K562 (cell line): ENCODE measurements around the gene IRS1. TPM values are rescaled to one million over a fixed set of nuclear protein-coding genes. Genes with fewer than 3 reads are reported as not detected.
A peak's percentile ranks its signal among the peaks of the same experiment; 100 is the strongest.

Experiments used
- E2F3 ChIP-seq: fragments of 250-450 bp; sonication (Bioruptor Pico); IDR thresholded peaks from 2 replicates; pipeline ENCODE4 v1.4.0; 2020; ENCODE audit warnings: mild to moderate bottlenecking
- EP300 ChIP-seq: IDR thresholded peaks from 2 replicates; pipeline ENCODE4 v1.6.1; 2012; ENCODE audit warnings: low read length, improper control_type of control experiment
- LARP7 ChIP-seq: fragments of 450-650 bp; IDR thresholded peaks from 2 replicates; pipeline ENCODE4 v1.6.1; 2016
- NFIX ChIP-seq: fragments of 250-450 bp; sonication (Bioruptor Pico); IDR thresholded peaks from 2 replicates; pipeline ENCODE4 v1.4.0; 2020; ENCODE audit warnings: low read depth, mild to moderate bottlenecking, moderate library complexity
- SMAD4 ChIP-seq: fragments of 250-450 bp; sonication (Bioruptor Pico); conservative IDR thresholded peaks from 2 replicates; pipeline ENCODE4 v1.8.0; 2021; ENCODE audit warnings: inconsistent platforms, mild to moderate bottlenecking, moderate library complexity
- SMARCA5 ChIP-seq: fragments of 450-650 bp; IDR thresholded peaks from 2 replicates; pipeline ENCODE4 v1.6.1; 2016
- ZZZ3 ChIP-seq: fragments of 450-650 bp; IDR thresholded peaks from 2 replicates; pipeline ENCODE4 v1.6.1; 2016; ENCODE audit warnings: antibody characterized with exemption, mild to moderate bottlenecking, moderate library complexity
- polyA plus RNA-seq, 8 experiments: library from polyadenylated mRNA; depleted of rRNA in 4 of 8; stranded (reverse) in 5 of 8; unstranded in 3 of 8; fragments of >200 nt; fragmentation: Nextera tagmentation in 2 of 8; fragmentation: Illumina TruSeq in 1 of 8; extraction: Ambion mirVana in 2 of 8; extraction: Trizol in 1 of 8; gene quantifications; 2 replicates each; pipeline versions ENCODE4 v1.2.1 to v1.2.3, GENCODE V29; 2011 to 2014; ENCODE audit warnings: inconsistent platforms in 1 of 8, missing spikeins in 1 of 8
- total RNA-seq, 7 experiments: library from RNA; depleted of rRNA in 6 of 7; stranded (reverse); fragments of >200 nt in 6 of 7; fragmentation: Illumina TruSeq in 2 of 7; extraction: Trizol in 2 of 7; gene quantifications; 2 replicates each; pipeline versions ENCODE4 v1.2.1 to v1.2.3, GENCODE V29; 2011 to 2021; ENCODE audit warnings: low replicate concordance in 1 of 7
- TF ChIP-seq, protein P1 (sequence below), 2 experiments: fragments of 450-650 bp; IDR thresholded peaks; 2 replicates each; pipeline ENCODE4 v1.6.1; 2018; ENCODE audit warnings: mild to moderate bottlenecking in 2 of 2, low read depth in 1 of 2; ENCODE audit not compliant: partially characterized antibody in 2 of 2
- TF ChIP-seq, protein P2 (sequence below): fragments of 250-450 bp; sonication (Bioruptor Pico); IDR thresholded peaks from 2 replicates; pipeline ENCODE4 v1.5.0; 2021
- TF ChIP-seq, protein P3 (sequence below): fragments of 200-800 bp; sonication (Bioruptor generic); IDR thresholded peaks from 2 replicates; pipeline ENCODE4 v1.6.1; 2017; ENCODE audit warnings: missing genetic modification characterization, missing compliant biosample characterization
- TF ChIP-seq, protein P4 (sequence below): fragments of 250-450 bp; sonication (Bioruptor Pico); IDR thresholded peaks from 2 replicates; pipeline ENCODE4 v1.4.0; 2020; ENCODE audit warnings: mild to moderate bottlenecking
- TF ChIP-seq, protein P5 (sequence below): sonication (generic); formaldehyde crosslinking; IDR thresholded peaks from 2 replicates; pipeline ENCODE4 v1.8.0; 2022; ENCODE audit warnings: mild to moderate bottlenecking, low read depth, missing genetic modification reagents
- TF ChIP-seq, protein P6 (sequence below): sonication (generic); formaldehyde crosslinking; IDR thresholded peaks from 2 replicates; pipeline ENCODE4 v1.8.1; 2023; ENCODE audit warnings: mild to moderate bottlenecking, missing genetic modification reagents
- TF ChIP-seq, protein P7 (sequence below): fragments of 450-650 bp; formaldehyde crosslinking; conservative IDR thresholded peaks from 2 replicates; pipeline ENCODE4 v1.4.0; 2022; ENCODE audit warnings: mild to moderate bottlenecking, missing genetic modification characterization

IRS1 gene
- total and polyA plus RNA-seq, 9 of the 15 experiments (the other 6 are each of a cell fraction or from before 2014, with no cell fraction given): under 0.01 to 0.31 (median 0.08) TPM; not detected in 1

DNA sequence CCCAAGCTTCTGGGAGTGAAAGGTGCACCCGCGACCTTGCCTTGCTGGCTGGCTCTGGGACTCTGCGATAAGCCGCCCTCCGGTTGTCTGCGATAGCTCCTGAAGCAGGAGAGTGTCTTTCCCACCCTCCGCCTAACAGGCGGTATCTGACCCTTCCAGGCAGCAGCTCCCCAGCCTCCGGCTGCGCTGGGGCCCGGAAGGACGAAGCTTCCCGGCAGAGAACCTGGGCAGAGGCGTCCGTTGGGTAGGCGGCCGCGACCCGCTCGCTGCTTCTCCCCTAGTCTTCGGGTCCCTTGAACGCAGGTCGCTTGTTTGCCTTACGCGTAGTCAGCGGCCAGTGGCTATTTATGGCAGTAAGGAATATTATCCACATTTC, 35.8 kb upstream of the IRS1 start (continued):
- TF ChIP-seq EP300 (peak; percentile 89), SMAD4 (CRISPR knock-in tag) (peak; percentile 91), LARP7 (no peak), SMARCA5 (no peak), NFIX (CRISPR knock-in tag) (no peak), ZZZ3 (no peak), E2F3 (CRISPR knock-in tag) (no peak)
- TF ChIP-seq, protein P1, sequence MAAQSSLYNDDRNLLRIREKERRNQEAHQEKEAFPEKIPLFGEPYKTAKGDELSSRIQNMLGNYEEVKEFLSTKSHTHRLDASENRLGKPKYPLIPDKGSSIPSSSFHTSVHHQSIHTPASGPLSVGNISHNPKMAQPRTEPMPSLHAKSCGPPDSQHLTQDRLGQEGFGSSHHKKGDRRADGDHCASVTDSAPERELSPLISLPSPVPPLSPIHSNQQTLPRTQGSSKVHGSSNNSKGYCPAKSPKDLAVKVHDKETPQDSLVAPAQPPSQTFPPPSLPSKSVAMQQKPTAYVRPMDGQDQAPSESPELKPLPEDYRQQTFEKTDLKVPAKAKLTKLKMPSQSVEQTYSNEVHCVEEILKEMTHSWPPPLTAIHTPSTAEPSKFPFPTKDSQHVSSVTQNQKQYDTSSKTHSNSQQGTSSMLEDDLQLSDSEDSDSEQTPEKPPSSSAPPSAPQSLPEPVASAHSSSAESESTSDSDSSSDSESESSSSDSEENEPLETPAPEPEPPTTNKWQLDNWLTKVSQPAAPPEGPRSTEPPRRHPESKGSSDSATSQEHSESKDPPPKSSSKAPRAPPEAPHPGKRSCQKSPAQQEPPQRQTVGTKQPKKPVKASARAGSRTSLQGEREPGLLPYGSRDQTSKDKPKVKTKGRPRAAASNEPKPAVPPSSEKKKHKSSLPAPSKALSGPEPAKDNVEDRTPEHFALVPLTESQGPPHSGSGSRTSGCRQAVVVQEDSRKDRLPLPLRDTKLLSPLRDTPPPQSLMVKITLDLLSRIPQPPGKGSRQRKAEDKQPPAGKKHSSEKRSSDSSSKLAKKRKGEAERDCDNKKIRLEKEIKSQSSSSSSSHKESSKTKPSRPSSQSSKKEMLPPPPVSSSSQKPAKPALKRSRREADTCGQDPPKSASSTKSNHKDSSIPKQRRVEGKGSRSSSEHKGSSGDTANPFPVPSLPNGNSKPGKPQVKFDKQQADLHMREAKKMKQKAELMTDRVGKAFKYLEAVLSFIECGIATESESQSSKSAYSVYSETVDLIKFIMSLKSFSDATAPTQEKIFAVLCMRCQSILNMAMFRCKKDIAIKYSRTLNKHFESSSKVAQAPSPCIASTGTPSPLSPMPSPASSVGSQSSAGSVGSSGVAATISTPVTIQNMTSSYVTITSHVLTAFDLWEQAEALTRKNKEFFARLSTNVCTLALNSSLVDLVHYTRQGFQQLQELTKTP (IDR thresholded peaks at IDR 0.05; ENCODE audit: low read depth in 1 of 2, partially characterized antibody in 2 of 2): peak in 1 of 2 experiments; percentile 43
- TF ChIP-seq, protein P2, sequence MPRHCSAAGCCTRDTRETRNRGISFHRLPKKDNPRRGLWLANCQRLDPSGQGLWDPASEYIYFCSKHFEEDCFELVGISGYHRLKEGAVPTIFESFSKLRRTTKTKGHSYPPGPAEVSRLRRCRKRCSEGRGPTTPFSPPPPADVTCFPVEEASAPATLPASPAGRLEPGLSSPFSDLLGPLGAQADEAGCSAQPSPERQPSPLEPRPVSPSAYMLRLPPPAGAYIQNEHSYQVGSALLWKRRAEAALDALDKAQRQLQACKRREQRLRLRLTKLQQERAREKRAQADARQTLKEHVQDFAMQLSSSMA: no peak
- TF ChIP-seq, protein P3, sequence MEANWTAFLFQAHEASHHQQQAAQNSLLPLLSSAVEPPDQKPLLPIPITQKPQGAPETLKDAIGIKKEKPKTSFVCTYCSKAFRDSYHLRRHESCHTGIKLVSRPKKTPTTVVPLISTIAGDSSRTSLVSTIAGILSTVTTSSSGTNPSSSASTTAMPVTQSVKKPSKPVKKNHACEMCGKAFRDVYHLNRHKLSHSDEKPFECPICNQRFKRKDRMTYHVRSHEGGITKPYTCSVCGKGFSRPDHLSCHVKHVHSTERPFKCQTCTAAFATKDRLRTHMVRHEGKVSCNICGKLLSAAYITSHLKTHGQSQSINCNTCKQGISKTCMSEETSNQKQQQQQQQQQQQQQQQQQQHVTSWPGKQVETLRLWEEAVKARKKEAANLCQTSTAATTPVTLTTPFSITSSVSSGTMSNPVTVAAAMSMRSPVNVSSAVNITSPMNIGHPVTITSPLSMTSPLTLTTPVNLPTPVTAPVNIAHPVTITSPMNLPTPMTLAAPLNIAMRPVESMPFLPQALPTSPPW (CRISPR knock-in tag): no peak
- TF ChIP-seq, protein P4, sequence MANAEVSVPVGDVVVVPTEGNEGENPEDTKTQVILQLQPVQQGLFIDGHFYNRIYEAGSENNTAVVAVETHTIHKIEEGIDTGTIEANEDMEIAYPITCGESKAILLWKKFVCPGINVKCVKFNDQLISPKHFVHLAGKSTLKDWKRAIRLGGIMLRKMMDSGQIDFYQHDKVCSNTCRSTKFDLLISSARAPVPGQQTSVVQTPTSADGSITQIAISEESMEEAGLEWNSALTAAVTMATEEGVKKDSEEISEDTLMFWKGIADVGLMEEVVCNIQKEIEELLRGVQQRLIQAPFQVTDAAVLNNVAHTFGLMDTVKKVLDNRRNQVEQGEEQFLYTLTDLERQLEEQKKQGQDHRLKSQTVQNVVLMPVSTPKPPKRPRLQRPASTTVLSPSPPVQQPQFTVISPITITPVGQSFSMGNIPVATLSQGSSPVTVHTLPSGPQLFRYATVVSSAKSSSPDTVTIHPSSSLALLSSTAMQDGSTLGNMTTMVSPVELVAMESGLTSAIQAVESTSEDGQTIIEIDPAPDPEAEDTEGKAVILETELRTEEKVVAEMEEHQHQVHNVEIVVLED: no peak
- TF ChIP-seq, protein P5, sequence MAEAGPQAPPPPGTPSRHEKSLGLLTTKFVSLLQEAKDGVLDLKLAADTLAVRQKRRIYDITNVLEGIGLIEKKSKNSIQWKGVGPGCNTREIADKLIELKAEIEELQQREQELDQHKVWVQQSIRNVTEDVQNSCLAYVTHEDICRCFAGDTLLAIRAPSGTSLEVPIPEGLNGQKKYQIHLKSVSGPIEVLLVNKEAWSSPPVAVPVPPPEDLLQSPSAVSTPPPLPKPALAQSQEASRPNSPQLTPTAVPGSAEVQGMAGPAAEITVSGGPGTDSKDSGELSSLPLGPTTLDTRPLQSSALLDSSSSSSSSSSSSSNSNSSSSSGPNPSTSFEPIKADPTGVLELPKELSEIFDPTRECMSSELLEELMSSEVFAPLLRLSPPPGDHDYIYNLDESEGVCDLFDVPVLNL (CRISPR knock-in tag): no peak
- TF ChIP-seq, protein P6, sequence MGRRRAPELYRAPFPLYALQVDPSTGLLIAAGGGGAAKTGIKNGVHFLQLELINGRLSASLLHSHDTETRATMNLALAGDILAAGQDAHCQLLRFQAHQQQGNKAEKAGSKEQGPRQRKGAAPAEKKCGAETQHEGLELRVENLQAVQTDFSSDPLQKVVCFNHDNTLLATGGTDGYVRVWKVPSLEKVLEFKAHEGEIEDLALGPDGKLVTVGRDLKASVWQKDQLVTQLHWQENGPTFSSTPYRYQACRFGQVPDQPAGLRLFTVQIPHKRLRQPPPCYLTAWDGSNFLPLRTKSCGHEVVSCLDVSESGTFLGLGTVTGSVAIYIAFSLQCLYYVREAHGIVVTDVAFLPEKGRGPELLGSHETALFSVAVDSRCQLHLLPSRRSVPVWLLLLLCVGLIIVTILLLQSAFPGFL (CRISPR knock-in tag): no peak
- TF ChIP-seq, protein P7, sequence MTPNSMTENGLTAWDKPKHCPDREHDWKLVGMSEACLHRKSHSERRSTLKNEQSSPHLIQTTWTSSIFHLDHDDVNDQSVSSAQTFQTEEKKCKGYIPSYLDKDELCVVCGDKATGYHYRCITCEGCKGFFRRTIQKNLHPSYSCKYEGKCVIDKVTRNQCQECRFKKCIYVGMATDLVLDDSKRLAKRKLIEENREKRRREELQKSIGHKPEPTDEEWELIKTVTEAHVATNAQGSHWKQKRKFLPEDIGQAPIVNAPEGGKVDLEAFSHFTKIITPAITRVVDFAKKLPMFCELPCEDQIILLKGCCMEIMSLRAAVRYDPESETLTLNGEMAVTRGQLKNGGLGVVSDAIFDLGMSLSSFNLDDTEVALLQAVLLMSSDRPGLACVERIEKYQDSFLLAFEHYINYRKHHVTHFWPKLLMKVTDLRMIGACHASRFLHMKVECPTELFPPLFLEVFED (CRISPR knock-in tag): no peak
